NCI-H1092 treated with DMSO at 0.1 percent for 48 hours (cell line): ENCODE results near the gene PCNX3.
"Not testable (repeated sequence)": the region's sequence is repeated elsewhere in the genome, so short reads cannot be mapped to it uniquely, and the experiment has no call there.

Experiments
- DNase-seq: peaks from one replicate; lab custom pipeline; 2025; lab: John Stamatoyannopoulos, UW

Gene PCNX3

GRCh38 chr11:65655570-65656332 lies 40.2 kb downstream of the PCNX3 start:
- DNase-seq = no peak

- DNase-seq = no peak
Measured at GRCh38 chr11:65657426-65657825, 41.9 kb downstream of the PCNX3 start.

GRCh38 chr11:65658174-65659021 lies 42.8 kb downstream of the PCNX3 start:
- DNase-seq = no peak

- no peak for DNase-seq
Measured at GRCh38 chr11:65660038-65660437, 44.5 kb downstream of the PCNX3 start.

GRCh38 chr11:65660908-65661307 lies 45.3 kb downstream of the PCNX3 start:
- not testable (repeated sequence) for DNase-seq

- DNase-seq = no peak
Measured at GRCh38 chr11:65661599-65662246, 46.1 kb downstream of the PCNX3 start.

GRCh38 chr11:65662247-65662798 lies 46.7 kb downstream of the PCNX3 start:
- DNase-seq = no peak

GRCh38 chr11:65662799-65663638 lies 47.4 kb downstream of the PCNX3 start, which contains the start of gene RELA:
TSS of gene RELA (minus strand) at chr11:65662916. CDS start at chr11:65662832, 84 bp downstream.
- DNase-seq = peak; percentile 88

GRCh38 chr11:65663639-65664200 lies 48.1 kb downstream of the PCNX3 start:
- no peak for DNase-seq

- DNase-seq = no peak
Measured at GRCh38 chr11:65672180-65672860, 56.7 kb downstream of the PCNX3 start.

GRCh38 chr11:65672982-65673381 lies 57.4 kb downstream of the PCNX3 start:
- no peak for DNase-seq

GRCh38 chr11:65680192-65680743 lies 64.7 kb downstream of the PCNX3 start:
- DNase-seq = no peak

- DNase-seq = not testable (repeated sequence)
Measured at GRCh38 chr11:65683480-65683879, 67.9 kb downstream of the PCNX3 start.

- DNase-seq = no peak
Measured at GRCh38 chr11:65685981-65686380, 70.4 kb downstream of the PCNX3 start.
